ENCODE results near the gene IFT57.

The IFT57 gene

GRCh38 chr3:108153451-108153981 is 68.7 kb downstream of the IFT57 start:
- H3K9me3 ChIP-seq (ENCODE audit: control insufficient read depth, low read length): no peaks in the 10 kb centered on the region
- H3K27ac ChIP-seq (ENCODE audit: insufficient read depth, low read depth, low read length, poor library complexity, severe bottlenecking): no peak overlapping the region
- H3K4me1 ChIP-seq (ENCODE audit: control insufficient read depth, insufficient read depth, low read length): no peaks in the 10 kb centered on the region
- WGBS, 2 experiments: 59 to 65% methylated on average over 7 of the region's 7 CpGs
- no peaks in the 10 kb centered on the region for H3K27me3 ChIP-seq (ENCODE audit: control insufficient read depth, insufficient read depth, low read length, poor library complexity, severe bottlenecking)
- H3K36me3 ChIP-seq (ENCODE audit: control insufficient read depth, insufficient read depth, low read length): no peaks in the 10 kb centered on the region
- no peak overlapping the region for H3K4me3 ChIP-seq (ENCODE audit: insufficient read depth, low read depth, low read length)

DNA sequence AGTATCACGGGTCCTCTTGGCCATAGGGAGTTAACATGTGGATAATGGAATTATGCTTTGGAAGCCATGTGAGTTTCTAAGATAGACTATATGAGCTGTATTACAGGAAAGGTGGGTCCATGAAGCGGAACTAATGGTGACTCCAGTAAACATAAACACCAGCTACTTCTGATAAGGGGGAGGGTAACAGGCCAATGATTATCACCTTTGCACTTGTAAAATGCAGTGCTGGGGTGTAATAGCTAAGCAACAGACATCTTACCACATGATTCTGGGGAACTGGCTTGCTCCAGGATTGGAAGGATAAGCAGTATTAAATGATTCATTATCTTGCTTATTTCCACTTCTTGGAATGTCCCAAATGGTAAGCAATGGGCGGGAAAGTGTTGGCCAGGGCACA is 70.0 kb downstream of the IFT57 start:
- WGBS, 2 experiments: 91 to 99% methylated on average over 3 of the region's 3 CpGs
- H3K36me3 ChIP-seq (ENCODE audit: control insufficient read depth, insufficient read depth, low read length): no peaks in the 10 kb centered on the region
- H3K4me1 ChIP-seq (ENCODE audit: control insufficient read depth, insufficient read depth, low read length): no peaks in the 10 kb centered on the region
- H3K27me3 ChIP-seq (ENCODE audit: control insufficient read depth, insufficient read depth, low read length, poor library complexity, severe bottlenecking): no peaks in the 10 kb centered on the region
- no peaks in the 10 kb centered on the region for H3K9me3 ChIP-seq (ENCODE audit: control insufficient read depth, low read length)
- no peak overlapping the region for H3K27ac ChIP-seq (ENCODE audit: insufficient read depth, low read depth, low read length, poor library complexity, severe bottlenecking)
- H3K4me3 ChIP-seq (ENCODE audit: insufficient read depth, low read depth, low read length): no peak overlapping the region

DNA sequence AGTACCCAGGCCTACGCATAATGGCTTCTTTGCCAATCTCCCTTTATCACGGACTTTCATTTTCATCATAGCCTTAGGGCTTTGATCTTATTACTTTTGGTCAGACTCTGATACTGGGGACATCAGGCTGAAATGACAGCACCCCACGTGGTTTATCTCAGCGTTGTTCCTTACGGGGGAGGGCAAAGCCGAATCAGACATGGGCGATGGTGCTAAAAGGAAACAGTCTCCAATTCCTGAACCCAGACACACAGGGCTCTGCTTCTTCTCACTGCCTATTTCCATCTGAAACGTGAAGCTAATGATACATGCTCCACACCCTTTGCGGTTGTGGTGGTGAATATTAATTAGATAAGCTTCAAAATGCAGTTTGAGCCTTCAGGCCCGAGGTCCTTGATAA is 72.0 kb downstream of the IFT57 start:
- 91 to 94% methylated on average over 9 to 10 of the region's 10 CpGs for WGBS, 2 experiments
- Histone ChIP-seq H3K4me1 (ENCODE audit: control insufficient read depth, insufficient read depth, low read length) (no peaks in the 10 kb centered on the region), H3K27me3 (ENCODE audit: control insufficient read depth, insufficient read depth, low read length, poor library complexity, severe bottlenecking) (no peaks in the 10 kb centered on the region), H3K4me3 (ENCODE audit: insufficient read depth, low read depth, low read length) (no peak overlapping the region), H3K36me3 (ENCODE audit: control insufficient read depth, insufficient read depth, low read length) (no peaks in the 10 kb centered on the region), H3K9me3 (ENCODE audit: control insufficient read depth, low read length) (peaks cover 4% of the 10 kb centered on the region), H3K27ac (ENCODE audit: insufficient read depth, low read depth, low read length, poor library complexity, severe bottlenecking) (no peak overlapping the region)

DNA sequence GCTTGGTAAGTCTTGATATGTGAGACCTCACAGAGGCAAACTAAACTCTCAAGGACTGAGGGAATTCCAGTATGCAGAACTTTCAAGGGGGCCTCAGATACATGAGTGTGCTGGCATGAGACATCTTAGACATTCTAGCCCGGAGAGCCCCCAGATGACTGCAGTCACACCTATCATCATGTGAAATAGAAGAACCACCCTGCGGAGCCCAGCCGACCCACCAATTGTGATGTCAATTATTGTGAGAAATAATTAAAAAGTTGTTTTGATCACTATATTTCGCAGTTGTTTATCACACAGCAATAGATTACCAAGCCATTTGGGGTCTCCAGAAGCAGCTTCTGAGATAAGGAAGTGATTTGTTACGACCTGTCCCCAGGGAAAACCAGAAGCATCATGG is 76.1 kb downstream of the IFT57 start:
- Histone ChIP-seq H3K36me3 (ENCODE audit: control insufficient read depth, insufficient read depth, low read length) (no peaks in the 10 kb centered on the region), H3K4me1 (ENCODE audit: control insufficient read depth, insufficient read depth, low read length) (no peaks in the 10 kb centered on the region), H3K27me3 (ENCODE audit: control insufficient read depth, insufficient read depth, low read length, poor library complexity, severe bottlenecking) (no peaks in the 10 kb centered on the region), H3K4me3 (ENCODE audit: insufficient read depth, low read depth, low read length) (no peak overlapping the region), H3K27ac (ENCODE audit: insufficient read depth, low read depth, low read length, poor library complexity, severe bottlenecking) (no peak overlapping the region), H3K9me3 (ENCODE audit: control insufficient read depth, low read length) (peaks cover 4% of the 10 kb centered on the region)
- 94 to 98% methylated on average over 2 to 5 of the region's 5 CpGs for WGBS, 2 experiments

GRCh38 chr3:108145578-108145977 is 76.6 kb downstream of the IFT57 start:
- H3K27ac ChIP-seq (ENCODE audit: insufficient read depth, low read depth, low read length, poor library complexity, severe bottlenecking): no peak overlapping the region
- no peaks in the 10 kb centered on the region for H3K27me3 ChIP-seq (ENCODE audit: control insufficient read depth, insufficient read depth, low read length, poor library complexity, severe bottlenecking)
- no peak overlapping the region for H3K4me3 ChIP-seq (ENCODE audit: insufficient read depth, low read depth, low read length)
- peaks cover 4% of the 10 kb centered on the region for H3K9me3 ChIP-seq (ENCODE audit: control insufficient read depth, low read length)
- H3K36me3 ChIP-seq (ENCODE audit: control insufficient read depth, insufficient read depth, low read length): no peaks in the 10 kb centered on the region
- WGBS, 2 experiments: 100% methylated on average over 1 of the region's 1 CpG
- no peaks in the 10 kb centered on the region for H3K4me1 ChIP-seq (ENCODE audit: control insufficient read depth, insufficient read depth, low read length)

DNA sequence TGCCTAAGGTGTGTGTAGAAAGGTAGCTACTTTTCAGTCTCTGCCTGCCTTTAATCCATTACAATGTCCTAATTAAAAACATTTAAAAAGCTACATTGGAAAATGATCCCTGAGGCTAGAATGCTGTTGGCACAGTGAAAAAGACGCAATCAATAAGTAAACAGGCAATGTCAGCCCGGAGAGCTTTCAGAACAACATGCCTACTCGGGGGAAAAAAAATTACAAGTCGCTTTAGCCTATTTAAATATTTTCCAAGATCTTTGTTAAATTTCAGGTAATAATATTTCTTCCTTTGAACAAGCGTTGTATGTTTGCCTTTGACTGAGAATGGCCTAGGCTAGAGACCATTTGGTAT is 84.8 kb downstream of the IFT57 start:
- H3K9me3 ChIP-seq (ENCODE audit: control insufficient read depth, low read length): no peaks in the 10 kb centered on the region
- no peaks in the 10 kb centered on the region for H3K4me1 ChIP-seq (ENCODE audit: control insufficient read depth, insufficient read depth, low read length)
- no peak overlapping the region for H3K4me3 ChIP-seq (ENCODE audit: insufficient read depth, low read depth, low read length)
- no peak overlapping the region for H3K27ac ChIP-seq (ENCODE audit: insufficient read depth, low read depth, low read length, poor library complexity, severe bottlenecking)
- no peaks in the 10 kb centered on the region for H3K27me3 ChIP-seq (ENCODE audit: control insufficient read depth, insufficient read depth, low read length, poor library complexity, severe bottlenecking)
- H3K36me3 ChIP-seq (ENCODE audit: control insufficient read depth, insufficient read depth, low read length): no peaks in the 10 kb centered on the region
- 92 to 96% methylated on average over 5 of the region's 5 CpGs for WGBS, 2 experiments

DNA sequence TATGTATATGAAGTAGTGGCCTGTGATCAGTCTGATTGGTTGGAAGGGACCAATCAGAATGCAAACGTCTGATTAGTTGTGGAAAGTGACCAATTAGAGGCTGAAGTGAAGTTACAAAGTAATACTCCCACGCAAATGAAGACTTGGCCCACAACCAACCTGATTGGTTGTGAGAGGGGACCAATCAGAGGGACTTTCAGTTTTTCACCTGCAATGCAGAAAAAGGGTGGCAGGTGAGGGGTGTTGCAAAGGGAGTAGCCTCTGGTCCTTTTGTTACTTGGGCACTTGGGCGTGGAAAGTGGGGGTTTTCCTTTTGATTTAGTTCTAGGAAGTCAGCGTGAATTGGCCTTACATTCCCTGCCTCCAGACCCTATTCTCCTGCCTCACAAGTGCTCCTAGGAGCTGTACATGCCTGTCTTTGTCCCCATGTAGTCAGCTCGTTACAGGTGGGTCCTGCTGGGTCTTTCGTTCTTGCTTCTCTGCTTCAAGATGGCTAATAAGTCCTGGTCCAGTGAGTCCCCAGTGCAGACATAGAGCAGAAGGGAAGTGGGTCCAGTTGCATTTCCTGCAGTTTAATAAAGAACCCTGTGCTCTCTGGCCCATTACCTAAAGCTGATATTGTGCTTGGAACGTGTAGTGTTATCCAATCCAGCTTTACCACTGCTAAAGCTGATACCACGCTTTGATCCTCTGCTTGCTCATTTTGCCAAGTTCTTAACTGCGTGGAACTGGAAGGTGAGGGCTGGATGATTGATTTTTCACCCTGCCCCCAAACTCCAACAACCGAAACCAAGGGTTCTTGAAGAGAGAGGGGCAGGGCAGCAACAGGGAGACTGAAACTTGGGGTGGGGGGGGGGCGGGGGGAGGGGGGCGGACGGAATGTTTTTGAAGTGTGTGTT is 85.4 kb downstream of the IFT57 start:
- no peak overlapping the region for H3K4me3 ChIP-seq (ENCODE audit: insufficient read depth, low read depth, low read length)
- H3K4me1 ChIP-seq (ENCODE audit: control insufficient read depth, insufficient read depth, low read length): no peaks in the 10 kb centered on the region
- H3K9me3 ChIP-seq (ENCODE audit: control insufficient read depth, low read length): no peaks in the 10 kb centered on the region
- 92 to 94% methylated on average over 9 of the region's 13 CpGs for WGBS, 2 experiments
- no peaks in the 10 kb centered on the region for H3K36me3 ChIP-seq (ENCODE audit: control insufficient read depth, insufficient read depth, low read length)
- H3K27ac ChIP-seq (ENCODE audit: insufficient read depth, low read depth, low read length, poor library complexity, severe bottlenecking): no peak overlapping the region
- H3K27me3 ChIP-seq (ENCODE audit: control insufficient read depth, insufficient read depth, low read length, poor library complexity, severe bottlenecking): no peaks in the 10 kb centered on the region

- Histone ChIP-seq H3K9me3 (ENCODE audit: control insufficient read depth, low read length) (no peaks in the 10 kb centered on the region), H3K27ac (ENCODE audit: insufficient read depth, low read depth, low read length, poor library complexity, severe bottlenecking) (no peak overlapping the region), H3K4me1 (ENCODE audit: control insufficient read depth, insufficient read depth, low read length) (no peaks in the 10 kb centered on the region), H3K4me3 (ENCODE audit: insufficient read depth, low read depth, low read length) (no peak overlapping the region), H3K36me3 (ENCODE audit: control insufficient read depth, insufficient read depth, low read length) (no peaks in the 10 kb centered on the region), H3K27me3 (ENCODE audit: control insufficient read depth, insufficient read depth, low read length, poor library complexity, severe bottlenecking) (no peaks in the 10 kb centered on the region)
- 84 to 100% methylated on average over 1 of the region's 1 CpG for WGBS, 2 experiments
These were observed 87.7 kb downstream of the IFT57 start for GRCh38 chr3:108134555-108134880.

- no peaks in the 10 kb centered on the region for H3K27me3 ChIP-seq (ENCODE audit: control insufficient read depth, insufficient read depth, low read length, poor library complexity, severe bottlenecking)
- no peaks in the 10 kb centered on the region for H3K4me1 ChIP-seq (ENCODE audit: control insufficient read depth, insufficient read depth, low read length)
- H3K27ac ChIP-seq (ENCODE audit: insufficient read depth, low read depth, low read length, poor library complexity, severe bottlenecking): no peak overlapping the region
- no peaks in the 10 kb centered on the region for H3K9me3 ChIP-seq (ENCODE audit: control insufficient read depth, low read length)
- 81 to 93% methylated on average over 2 to 5 of the region's 5 CpGs for WGBS, 2 experiments
- no peak overlapping the region for H3K4me3 ChIP-seq (ENCODE audit: insufficient read depth, low read depth, low read length)
- H3K36me3 ChIP-seq (ENCODE audit: control insufficient read depth, insufficient read depth, low read length): no peaks in the 10 kb centered on the region
These were observed 88.2 kb downstream of the IFT57 start for GRCh38 chr3:108133858-108134554.

DNA sequence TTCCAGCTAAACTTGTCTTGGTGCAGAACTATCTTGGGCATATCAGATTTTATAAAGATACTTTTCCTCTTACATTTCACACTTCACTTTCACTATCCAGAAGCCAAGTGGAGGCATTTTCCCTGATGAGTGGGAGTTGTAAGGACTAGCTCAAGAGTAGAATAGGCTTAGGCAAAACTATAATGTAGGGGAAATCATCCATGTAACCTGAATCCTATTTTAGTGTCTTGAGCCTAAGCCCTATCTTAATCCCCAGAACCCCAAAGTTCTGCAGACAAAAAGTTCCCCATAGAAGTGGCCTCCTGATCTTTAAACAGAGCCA is 89.2 kb downstream of the IFT57 start:
- Histone ChIP-seq H3K36me3 (ENCODE audit: control insufficient read depth, insufficient read depth, low read length) (no peaks in the 10 kb centered on the region), H3K9me3 (ENCODE audit: control insufficient read depth, low read length) (no peaks in the 10 kb centered on the region), H3K27ac (ENCODE audit: insufficient read depth, low read depth, low read length, poor library complexity, severe bottlenecking) (no peak overlapping the region)

More for the DNA sequence above, 89.2 kb downstream of the IFT57 start:
- Histone ChIP-seq H3K27me3 (ENCODE audit: control insufficient read depth, insufficient read depth, low read length, poor library complexity, severe bottlenecking) (no peaks in the 10 kb centered on the region), H3K4me1 (ENCODE audit: control insufficient read depth, insufficient read depth, low read length) (no peaks in the 10 kb centered on the region), H3K4me3 (ENCODE audit: insufficient read depth, low read depth, low read length) (no peak overlapping the region)

Measured in ectodermal cell (in vitro differentiated cells).